ENCODE results near the gene PJVK.

GRCh38 chr2:178426388-178426787, 24.8 kb upstream of the PJVK start:
- no peak for TF ChIP-seq ZBTB25 (CRISPR knock-in tag; IDR thresholded peaks at IDR 0.05)
- no peak for TF ChIP-seq RXRB (CRISPR knock-in tag; IDR thresholded peaks at IDR 0.05; ENCODE audit: borderline replicate concordance)
- TF ChIP-seq ONECUT2 (CRISPR knock-in tag; IDR thresholded peaks at IDR 0.05) = no peak
- no peak for TF ChIP-seq CTCF (CRISPR knock-in tag; IDR thresholded peaks at IDR 0.05)
- no peak for TF ChIP-seq MAFK (conservative IDR thresholded peaks at IDR 0.05 in 1 of 2, IDR thresholded peaks at IDR 0.05 in 1 of 2; ENCODE audit: low read length in 2 of 2)
- TF ChIP-seq KAT7 (CRISPR knock-in tag; IDR thresholded peaks at IDR 0.05; ENCODE audit: borderline replicate concordance) = no peak
- TF ChIP-seq ZNF451 (CRISPR knock-in tag; IDR thresholded peaks at IDR 0.05) = no peak
- no peak for TF ChIP-seq MAX (IDR thresholded peaks at IDR 0.05)
- no peak for TF ChIP-seq FOXK2 (IDR thresholded peaks at IDR 0.05)
- TF ChIP-seq ZBTB44 (CRISPR knock-in tag; IDR thresholded peaks at IDR 0.05) = no peak
- no peak for TF ChIP-seq ZNF292 (CRISPR knock-in tag; IDR thresholded peaks at IDR 0.05; ENCODE audit: borderline replicate concordance, low read depth)
- no peak for TF ChIP-seq TCF12 (IDR thresholded peaks at IDR 0.05)
- no peak for TF ChIP-seq TCF12 (CRISPR knock-in tag; IDR thresholded peaks at IDR 0.05)
- TF ChIP-seq E2F5 (CRISPR knock-in tag; conservative IDR thresholded peaks at IDR 0.05) = no peak
- no peak for TF ChIP-seq BHLHE40 (IDR thresholded peaks at IDR 0.05; ENCODE audit: low read length)
